D721Med (cell line): ENCODE results near the gene NME3.

Experiments used
- DNase-seq: peaks from one replicate; pipeline ENCODE4 v3.0.0; 2011; ENCODE audit warnings: low spot score; ENCODE audit not compliant: insufficient read length
- FAIRE-seq: peaks from 2 replicates; lab custom pipeline; 2011; peaks lifted over from hg19 to GRCh38; lab: Jason Lieb, UNC
- TF ChIP-seq, protein P1 (sequence below): IDR thresholded peaks from 2 replicates; pipeline ENCODE4 v1.5.1; 2012; ENCODE audit warnings: mild to moderate bottlenecking, control low read depth; ENCODE audit not compliant: insufficient read depth; ENCODE audit errors: missing control alignments

Gene NME3

DNA sequence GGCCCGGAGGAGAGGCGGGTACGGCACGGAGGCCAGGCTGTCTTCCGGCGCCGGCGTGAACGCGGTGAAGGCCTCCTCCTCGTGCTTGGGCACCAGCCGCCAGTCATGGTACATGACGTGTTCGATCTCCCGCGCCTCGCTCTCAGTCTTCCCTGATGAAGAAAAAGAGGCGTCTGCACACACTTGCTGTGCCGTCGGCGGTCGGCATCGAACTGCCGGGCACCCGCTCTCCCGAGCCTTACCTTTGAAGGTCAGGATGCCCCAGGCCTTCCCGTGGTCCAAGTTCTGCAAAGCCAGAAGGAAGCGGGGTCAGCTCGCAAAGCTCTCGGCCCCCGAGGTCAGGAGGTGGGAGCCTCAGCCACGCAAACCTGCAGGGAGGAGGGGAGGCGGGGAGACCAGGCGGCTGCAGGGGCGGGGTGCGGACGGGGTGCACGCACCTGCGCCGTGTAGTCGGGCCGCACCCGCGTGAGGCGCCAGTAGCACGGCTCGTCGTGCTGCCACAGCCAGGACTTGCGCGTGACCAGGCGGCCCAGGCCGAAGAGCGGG, 1.1 kb upstream of the NME3 start, which contains the start of gene EME2:
TSS of gene EME2 (plus strand) at position 449 of the 546 bp plus-strand sequence. CDS start 418 bp downstream, outside the sequence.
- no peak for FAIRE-seq
- DNase-seq = no peak
- TF ChIP-seq, protein P1, sequence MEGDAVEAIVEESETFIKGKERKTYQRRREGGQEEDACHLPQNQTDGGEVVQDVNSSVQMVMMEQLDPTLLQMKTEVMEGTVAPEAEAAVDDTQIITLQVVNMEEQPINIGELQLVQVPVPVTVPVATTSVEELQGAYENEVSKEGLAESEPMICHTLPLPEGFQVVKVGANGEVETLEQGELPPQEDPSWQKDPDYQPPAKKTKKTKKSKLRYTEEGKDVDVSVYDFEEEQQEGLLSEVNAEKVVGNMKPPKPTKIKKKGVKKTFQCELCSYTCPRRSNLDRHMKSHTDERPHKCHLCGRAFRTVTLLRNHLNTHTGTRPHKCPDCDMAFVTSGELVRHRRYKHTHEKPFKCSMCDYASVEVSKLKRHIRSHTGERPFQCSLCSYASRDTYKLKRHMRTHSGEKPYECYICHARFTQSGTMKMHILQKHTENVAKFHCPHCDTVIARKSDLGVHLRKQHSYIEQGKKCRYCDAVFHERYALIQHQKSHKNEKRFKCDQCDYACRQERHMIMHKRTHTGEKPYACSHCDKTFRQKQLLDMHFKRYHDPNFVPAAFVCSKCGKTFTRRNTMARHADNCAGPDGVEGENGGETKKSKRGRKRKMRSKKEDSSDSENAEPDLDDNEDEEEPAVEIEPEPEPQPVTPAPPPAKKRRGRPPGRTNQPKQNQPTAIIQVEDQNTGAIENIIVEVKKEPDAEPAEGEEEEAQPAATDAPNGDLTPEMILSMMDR = no peak

DNA sequence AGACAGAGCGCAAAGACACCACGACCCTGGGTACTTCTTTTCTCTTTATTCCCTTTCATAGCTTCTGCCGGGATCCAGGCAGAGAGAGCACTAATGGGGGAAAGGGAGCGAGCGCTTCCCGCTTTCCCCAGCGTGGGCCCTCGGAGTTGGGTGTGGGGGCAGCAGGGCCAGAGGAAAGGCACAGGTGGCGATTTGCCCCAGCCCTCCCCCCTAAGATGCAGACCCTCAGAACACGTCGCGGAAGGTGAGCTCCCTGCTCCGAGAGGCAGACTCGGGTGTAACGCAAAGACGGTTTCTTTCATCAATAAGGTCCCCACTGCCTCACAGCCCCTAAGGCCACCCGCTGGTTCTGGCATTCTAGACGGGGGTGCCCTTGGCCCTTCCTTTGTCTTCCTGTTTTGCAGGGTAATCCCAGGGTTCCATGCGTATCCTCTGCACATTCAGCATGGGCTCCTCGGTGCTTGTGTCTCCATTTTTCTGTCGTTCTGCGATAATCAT, 570 bp upstream of the NME3 start:
- TF ChIP-seq, protein P1 = no peak
- DNase-seq (no peak), FAIRE-seq (no peak)

DNA sequence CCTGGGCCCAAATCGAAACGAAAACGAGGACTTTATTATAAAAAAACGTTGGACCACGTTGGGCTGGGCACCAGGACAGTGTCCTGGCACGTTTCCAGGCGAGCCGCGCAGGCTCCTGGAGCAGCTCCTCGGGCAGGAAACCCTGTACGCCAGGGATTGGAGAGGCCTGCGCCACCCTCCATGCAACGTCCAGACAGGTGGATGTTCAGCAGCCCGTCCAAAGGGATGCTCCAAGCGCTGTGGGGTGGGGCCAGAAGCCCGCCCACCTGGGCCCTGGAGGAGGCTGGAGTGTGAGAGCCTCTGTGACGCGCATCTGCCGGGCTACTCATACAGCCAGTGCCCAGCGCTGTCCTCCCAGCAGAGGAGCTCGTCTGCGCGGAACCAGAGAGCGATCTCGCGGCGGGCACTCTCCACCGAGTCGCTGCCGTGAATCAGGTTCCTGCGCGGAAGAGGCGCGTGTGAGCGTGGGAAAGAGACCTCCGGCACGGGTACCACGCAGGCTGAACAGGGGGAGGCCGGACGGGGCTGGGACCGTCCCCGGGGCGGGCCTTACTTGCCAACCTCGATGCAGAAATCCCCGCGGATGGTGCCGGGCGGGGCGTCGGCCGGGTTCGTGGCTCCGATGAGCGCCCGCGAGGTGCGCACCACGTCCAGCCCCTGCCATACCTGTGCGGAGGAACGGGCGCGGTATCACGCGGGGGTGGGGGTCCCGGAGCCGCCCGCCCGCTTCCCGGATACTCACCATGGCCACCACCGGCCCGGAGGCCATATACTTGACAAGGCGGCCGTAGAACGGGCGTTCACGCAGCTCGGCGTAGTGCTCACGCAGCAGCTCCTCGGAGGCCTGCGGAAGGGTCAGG, 785 bp downstream of the NME3 start:
- DNase-seq (no peak), FAIRE-seq (no peak)
- TF ChIP-seq, protein P1 = no peak

DNA sequence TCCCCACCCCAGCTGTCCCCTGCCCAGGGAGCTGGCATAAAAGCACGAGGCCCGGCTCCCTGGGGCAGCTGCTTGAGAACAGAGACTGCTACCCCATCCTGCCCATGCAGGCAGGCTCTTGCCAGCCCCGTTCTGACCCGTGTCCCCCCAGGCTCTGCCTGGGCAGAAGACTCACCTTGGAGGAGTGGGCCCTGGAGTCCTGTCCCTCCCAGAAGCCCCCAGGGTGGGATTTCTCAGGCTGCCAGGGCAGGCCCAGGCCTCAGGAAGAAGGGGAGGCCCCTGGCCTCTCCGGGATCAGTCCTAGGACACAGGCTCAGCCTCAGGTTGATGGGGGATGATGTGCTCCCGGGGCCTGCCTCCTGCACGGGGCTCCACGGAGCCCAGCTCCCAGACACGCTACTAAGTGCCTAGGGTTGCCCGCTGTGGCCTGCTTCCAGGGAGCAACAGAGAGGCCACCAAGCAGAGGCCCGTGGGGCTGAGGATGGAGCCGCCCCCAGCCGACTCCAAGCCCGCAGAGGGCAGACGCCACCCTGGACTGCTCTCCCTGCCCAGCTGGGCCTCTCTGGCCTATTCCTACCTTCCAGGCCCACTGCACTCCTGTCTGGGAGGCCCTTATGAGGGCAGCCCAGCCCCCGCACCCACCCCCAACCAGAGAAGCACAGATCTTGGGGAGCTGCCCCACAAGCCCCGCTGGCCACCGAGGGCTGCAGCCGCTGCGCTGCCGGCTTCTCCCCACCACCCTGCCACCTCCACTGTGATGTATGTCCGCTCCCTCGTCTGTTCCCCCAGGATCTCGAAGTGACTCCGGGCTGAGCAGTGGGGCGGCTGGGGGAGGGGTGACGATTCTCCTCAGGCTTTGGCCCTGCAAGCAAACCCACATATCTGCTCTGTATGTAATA, 1.7 kb downstream of the NME3 start:
- TF ChIP-seq, protein P1 = no peak
- no peak for DNase-seq

DNA sequence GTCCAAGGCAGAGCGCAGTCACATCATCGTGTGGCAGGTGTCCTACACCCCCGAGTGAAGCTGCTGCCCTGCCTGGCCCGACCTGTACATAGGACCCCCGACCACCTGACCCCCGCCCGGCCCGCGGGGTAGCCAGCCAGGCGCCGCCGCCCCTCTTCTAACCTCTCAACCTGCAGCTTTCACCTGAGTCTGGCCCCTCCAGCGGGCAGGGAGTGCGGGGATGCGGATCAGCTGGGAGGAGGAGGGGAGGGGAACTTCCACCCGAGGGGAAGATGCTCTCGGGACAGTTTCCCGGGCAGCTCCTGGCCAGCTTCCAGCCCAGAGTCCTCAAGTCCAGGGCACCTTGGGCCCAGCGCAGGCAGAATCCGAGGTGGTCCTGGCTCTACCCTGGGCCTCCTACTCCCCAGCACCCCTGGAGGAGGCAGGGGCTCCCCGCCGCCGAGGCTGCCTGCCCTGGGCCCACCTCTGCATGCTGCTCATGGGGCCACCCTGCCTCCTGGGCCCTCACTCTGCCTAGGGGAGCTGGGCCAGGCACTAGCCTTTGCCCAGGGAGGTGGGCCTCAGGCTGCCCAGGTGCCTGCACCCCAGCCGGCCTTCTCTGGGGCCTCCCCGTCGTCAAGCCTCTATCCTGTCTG, 2.5 kb downstream of the NME3 start:
- TF ChIP-seq, protein P1 = no peak
- FAIRE-seq (no peak), DNase-seq (no peak)

More for the DNA sequence above, 1.7 kb downstream of the NME3 start:
- FAIRE-seq = no peak

DNA sequence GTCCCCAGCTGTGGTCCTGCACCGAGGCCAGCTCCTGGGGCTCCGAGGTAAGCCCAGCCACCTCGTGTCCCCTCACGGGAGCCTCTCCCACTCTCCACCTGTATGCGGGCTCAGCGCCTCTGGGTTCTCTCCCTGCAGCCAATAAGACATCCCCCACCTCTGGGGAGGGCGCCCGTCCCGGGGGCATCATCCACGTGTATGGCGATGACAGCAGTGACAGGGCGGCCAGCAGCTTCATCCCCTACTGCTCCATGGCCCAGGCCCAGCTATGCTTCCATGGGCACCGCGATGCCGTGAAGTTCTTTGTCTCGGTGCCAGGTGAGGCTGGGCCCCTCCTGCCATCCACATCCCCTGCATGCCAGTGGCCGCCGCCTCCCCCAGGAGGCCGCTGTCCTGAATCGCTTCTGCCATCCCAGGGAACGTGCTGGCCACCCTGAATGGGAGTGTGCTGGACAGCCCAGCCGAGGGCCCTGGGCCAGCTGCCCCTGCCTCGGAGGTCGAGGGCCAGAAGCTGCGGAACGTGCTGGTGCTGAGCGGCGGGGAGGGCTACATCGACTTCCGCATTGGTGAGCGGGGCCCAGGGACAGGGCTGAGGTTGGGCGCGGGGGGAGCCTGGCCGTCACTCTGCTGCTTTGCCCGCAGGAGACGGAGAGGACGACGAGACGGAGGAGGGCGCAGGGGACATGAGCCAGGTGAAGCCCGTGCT, 3.1 kb downstream of the NME3 start:
- DNase-seq (no peak), FAIRE-seq (no peak)
- TF ChIP-seq, protein P1 = no peak
